Ammon's horn (tissue), 1 donor: ENCODE results near the gene CCL27.
A peak's percentile ranks its signal among the peaks of the same experiment; 100 is the strongest.

Source experiments
- DNase-seq: peaks from one replicate; pipeline ENCODE4 v3.0.0-alpha.2; 2016; ENCODE audit warnings: low spot score

The CCL27 gene

GRCh38 chr9:34627716-34628655 is 34.5 kb downstream of the CCL27 start:
- DNase-seq = no peak

- no peak for DNase-seq
These were observed 37.3 kb downstream of the CCL27 start for GRCh38 chr9:34625186-34625486.

GRCh38 chr9:34624475-34625185 is 37.8 kb downstream of the CCL27 start:
- DNase-seq = no peak

GRCh38 chr9:34623374-34624235 is 38.9 kb downstream of the CCL27 start:
- no peak for DNase-seq

- DNase-seq = peak; percentile 99
These were observed 42.1 kb downstream of the CCL27 start, which contains the start of gene DCTN3 for GRCh38 chr9:34620061-34620994. TSS of gene DCTN3 (minus strand) at chr9:34620495. CDS start at chr9:34620464, 31 bp downstream.

- no peak for DNase-seq
These were observed 47.3 kb downstream of the CCL27 start for GRCh38 chr9:34615132-34615531.

GRCh38 chr9:34612788-34613390 is 49.6 kb downstream of the CCL27 start:
- peak; percentile 90 for DNase-seq
